HEK293T (cell line): ENCODE measurements around the gene KRT14.

Experiments
- ARNT ChIP-seq: fragments of 450-650 bp; IDR thresholded peaks from 2 replicates; pipeline ENCODE4 v1.6.1; 2017; ENCODE audit warnings: mild to moderate bottlenecking
- BHLHE40 ChIP-seq: fragments of 450-650 bp; IDR thresholded peaks from 2 replicates; pipeline ENCODE4 v1.6.1; 2016; ENCODE audit warnings: mild to moderate bottlenecking, moderate library complexity, borderline replicate concordance
- ELF4 ChIP-seq: fragments of 450-650 bp; IDR thresholded peaks from 2 replicates; pipeline ENCODE4 v1.6.1; 2017; ENCODE audit warnings: antibody characterized with exemption
- FOXK2 ChIP-seq: fragments of 450-650 bp; IDR thresholded peaks from 2 replicates; pipeline ENCODE4 v1.6.1; 2016; ENCODE audit warnings: mild to moderate bottlenecking
- HDGF ChIP-seq: fragments of 450-650 bp; IDR thresholded peaks from 2 replicates; pipeline ENCODE4 v1.6.1; 2017; ENCODE audit warnings: antibody characterized with exemption, borderline replicate concordance
- LEF1 ChIP-seq: fragments of 450-650 bp; IDR thresholded peaks from 2 replicates; pipeline ENCODE4 v1.6.1; 2017; ENCODE audit warnings: mild to moderate bottlenecking, borderline replicate concordance
- NFRKB ChIP-seq: fragments of 450-650 bp; IDR thresholded peaks from 2 replicates; pipeline ENCODE4 v1.6.1; 2016; ENCODE audit warnings: mild to moderate bottlenecking, moderate library complexity
- SP1 ChIP-seq: fragments of 450-650 bp; IDR thresholded peaks from 2 replicates; pipeline ENCODE4 v1.6.1; 2017
- TARDBP ChIP-seq: fragments of 450-650 bp; IDR thresholded peaks from 2 replicates; pipeline ENCODE4 v1.6.1; 2016

GRCh38 chr17:41595585-41595984 lies 8.9 kb upstream of the KRT14 start:
- TF ChIP-seq HDGF (no peak), FOXK2 (no peak), ELF4 (no peak), NFRKB (no peak), LEF1 (no peak), ARNT (no peak), BHLHE40 (no peak), SP1 (no peak), TARDBP (no peak)
